ENCODE data around the gene ZBTB7C.

Gene ZBTB7C

GRCh38 chr18:48352051-48352755 lies 57.0 kb downstream of the ZBTB7C start:
- no peak for DNase-seq

GRCh38 chr18:48351216-48352050 lies 57.8 kb downstream of the ZBTB7C start:
- DNase-seq: no peak

- no peak for DNase-seq
Measured at GRCh38 chr18:48348739-48349138, 60.4 kb downstream of the ZBTB7C start.

GRCh38 chr18:48347756-48348326 lies 61.3 kb downstream of the ZBTB7C start:
- no peak for DNase-seq

- no peak for DNase-seq
Measured at GRCh38 chr18:48345596-48345995, 63.6 kb downstream of the ZBTB7C start.

- no peak for DNase-seq
Measured at GRCh38 chr18:48342581-48342980, 66.6 kb downstream of the ZBTB7C start.

- no peak for DNase-seq
Measured at GRCh38 chr18:48342125-48342524, 67.1 kb downstream of the ZBTB7C start.

GRCh38 chr18:48340560-48340959 lies 68.6 kb downstream of the ZBTB7C start:
- DNase-seq: no peak

- DNase-seq: no peak
Measured at GRCh38 chr18:48339692-48340091, 69.5 kb downstream of the ZBTB7C start.

GRCh38 chr18:48338915-48339314 lies 70.3 kb downstream of the ZBTB7C start:
- DNase-seq: no peak

GRCh38 chr18:48337053-48337452 lies 72.1 kb downstream of the ZBTB7C start:
- no peak for DNase-seq

- DNase-seq: no peak
Measured at GRCh38 chr18:48336332-48336731, 72.9 kb downstream of the ZBTB7C start.

- DNase-seq: no peak
Measured at GRCh38 chr18:48335829-48336228, 73.4 kb downstream of the ZBTB7C start.

GRCh38 chr18:48334845-48335244 lies 74.3 kb downstream of the ZBTB7C start:
- no peak for DNase-seq

- no peak for DNase-seq
Measured at GRCh38 chr18:48333563-48333962, 75.6 kb downstream of the ZBTB7C start.

- DNase-seq: no peak
Measured at GRCh38 chr18:48330016-48330991, 78.9 kb downstream of the ZBTB7C start.

- DNase-seq: no peak
Measured at GRCh38 chr18:48328473-48329210, 80.5 kb downstream of the ZBTB7C start.

GRCh38 chr18:48326901-48327675 lies 82.1 kb downstream of the ZBTB7C start:
- DNase-seq: no peak

GRCh38 chr18:48325115-48325665 lies 84.0 kb downstream of the ZBTB7C start:
- DNase-seq: no peak

GRCh38 chr18:48324651-48325050 lies 84.5 kb downstream of the ZBTB7C start:
- DNase-seq: no peak

GRCh38 chr18:48323151-48323550 lies 86.0 kb downstream of the ZBTB7C start:
- DNase-seq: no peak

Measured in T-helper 9 cell (primary cell).